GM12878 (cell line): ENCODE results near the gene ACE.

Experiments
- CTCF ChIP-seq, 3 experiments: IDR thresholded peaks in 2 of 3; conservative IDR thresholded peaks in 1 of 3; 2 replicates each; pipeline ENCODE4 v1.5.1; 2011; ENCODE audit warnings: low read depth in 3 of 3, low read length in 3 of 3, mild to moderate bottlenecking in 3 of 3, control low read depth in 2 of 3, moderate library complexity in 2 of 3, inconsistent platforms in 1 of 3, mixed read lengths in 1 of 3; ENCODE audit not compliant: control insufficient read depth in 2 of 3, insufficient read depth in 1 of 3; ENCODE audit errors: extremely low read depth in 1 of 3
- IKZF1 ChIP-seq: fragments of 450-650 bp; conservative IDR thresholded peaks from 2 replicates; pipeline ENCODE4 v1.6.1; 2017; ENCODE audit warnings: antibody characterized with exemption, mild to moderate bottlenecking
- NFXL1 ChIP-seq: fragments of 450-650 bp; IDR thresholded peaks from 2 replicates; pipeline ENCODE4 v1.6.1; 2017; ENCODE audit warnings: antibody characterized with exemption, mild to moderate bottlenecking, borderline replicate concordance
- TF ChIP-seq, protein P1 (sequence below): IDR thresholded peaks from 2 replicates; pipeline ENCODE4 v1.6.1; 2012; ENCODE audit warnings: low read depth, low read length, improper control_type of control experiment
- TF ChIP-seq, protein P2 (sequence below): fragments of 450-650 bp; IDR thresholded peaks from 2 replicates; pipeline ENCODE4 v1.6.1; 2016; ENCODE audit warnings: mild to moderate bottlenecking

DNA sequence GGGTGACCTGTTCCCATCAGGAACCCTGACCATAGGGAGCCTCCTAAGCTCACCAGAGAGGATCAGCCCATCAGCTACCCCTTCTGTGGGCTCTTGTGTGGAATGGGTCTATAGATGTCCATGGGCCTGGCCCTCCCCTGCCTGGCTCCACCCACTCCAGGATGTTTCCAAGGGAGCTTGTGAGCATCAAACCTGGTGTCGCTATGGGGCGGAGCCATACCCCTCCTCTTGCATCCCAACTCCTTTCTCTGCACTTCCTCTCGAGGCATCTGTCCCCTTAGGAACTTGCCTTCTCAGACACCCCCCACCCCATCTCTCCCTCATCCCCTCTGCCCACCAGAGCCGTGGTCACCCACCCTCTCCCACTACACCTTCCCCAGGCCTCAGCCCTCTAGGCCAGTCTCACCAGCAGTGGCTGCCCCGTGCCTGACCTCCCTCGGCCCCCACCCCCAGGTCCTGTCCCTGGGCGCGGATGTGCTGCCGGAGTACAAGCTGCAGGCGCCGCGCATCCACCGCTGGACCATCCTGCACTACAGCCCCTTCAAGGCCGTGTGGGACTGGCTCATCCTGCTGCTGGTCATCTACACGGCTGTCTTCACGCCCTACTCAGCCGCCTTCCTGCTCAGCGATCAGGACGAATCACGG is 56.7 kb downstream of the ACE start:
- TF ChIP-seq, protein P1, sequence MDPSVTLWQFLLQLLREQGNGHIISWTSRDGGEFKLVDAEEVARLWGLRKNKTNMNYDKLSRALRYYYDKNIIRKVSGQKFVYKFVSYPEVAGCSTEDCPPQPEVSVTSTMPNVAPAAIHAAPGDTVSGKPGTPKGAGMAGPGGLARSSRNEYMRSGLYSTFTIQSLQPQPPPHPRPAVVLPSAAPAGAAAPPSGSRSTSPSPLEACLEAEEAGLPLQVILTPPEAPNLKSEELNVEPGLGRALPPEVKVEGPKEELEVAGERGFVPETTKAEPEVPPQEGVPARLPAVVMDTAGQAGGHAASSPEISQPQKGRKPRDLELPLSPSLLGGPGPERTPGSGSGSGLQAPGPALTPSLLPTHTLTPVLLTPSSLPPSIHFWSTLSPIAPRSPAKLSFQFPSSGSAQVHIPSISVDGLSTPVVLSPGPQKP = no peak
- TF ChIP-seq CTCF (IDR thresholded peaks at IDR 0.05 in 2 of 3, conservative IDR thresholded peaks at IDR 0.05 in 1 of 3; ENCODE audit: control insufficient read depth in 2 of 3, extremely low read depth in 1 of 3, insufficient read depth in 1 of 3, low read depth in 3 of 3, low read length in 3 of 3) (no peak), NFXL1 (no peak), IKZF1 (no peak)
- TF ChIP-seq, protein P2, sequence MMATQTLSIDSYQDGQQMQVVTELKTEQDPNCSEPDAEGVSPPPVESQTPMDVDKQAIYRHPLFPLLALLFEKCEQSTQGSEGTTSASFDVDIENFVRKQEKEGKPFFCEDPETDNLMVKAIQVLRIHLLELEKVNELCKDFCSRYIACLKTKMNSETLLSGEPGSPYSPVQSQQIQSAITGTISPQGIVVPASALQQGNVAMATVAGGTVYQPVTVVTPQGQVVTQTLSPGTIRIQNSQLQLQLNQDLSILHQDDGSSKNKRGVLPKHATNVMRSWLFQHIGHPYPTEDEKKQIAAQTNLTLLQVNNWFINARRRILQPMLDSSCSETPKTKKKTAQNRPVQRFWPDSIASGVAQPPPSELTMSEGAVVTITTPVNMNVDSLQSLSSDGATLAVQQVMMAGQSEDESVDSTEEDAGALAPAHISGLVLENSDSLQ = no peak
